ENCODE results near the gene PRKX. TPM values are rescaled to one million over a fixed set of nuclear protein-coding genes. Genes with fewer than 3 reads are reported as not detected.
"Not testable (repeated sequence)": the region's sequence is repeated elsewhere in the genome, so short reads cannot be mapped to it uniquely, and the experiment has no call there.

PRKX gene
- total and polyA plus RNA-seq, 4 experiments from 2014 or later = 63.0 to 73.9 (median 68.5) TPM

GRCh38 chrX:3663576-3664250 lies 49.7 kb downstream of the PRKX start:
- H3K27me3 ChIP-seq (ENCODE audit: insufficient read depth, low read length); H3K27ac ChIP-seq (ENCODE audit: low read depth, low read length); CTCF ChIA-PET (ENCODE audit: partially characterized antibody); H3K9me3 Mint-ChIP-seq; DNase-seq; H3K27me3 Mint-ChIP-seq; H3K9me3 ChIP-seq (ENCODE audit: control insufficient read depth in 1 of 2, low read length in 2 of 2); intact Hi-C loops (cut with micrococcal nuclease); H3K4me3 ChIP-seq (ENCODE audit: low read length in 2 of 2); H3K36me3 ChIP-seq (ENCODE audit: insufficient read depth, low read length); H3K4me3 Mint-ChIP-seq; H3K4me1 ChIP-seq (ENCODE audit: insufficient read depth, low read length); POLR2A ChIA-PET (ENCODE audit: partially characterized antibody): not testable (repeated sequence)
- Mint-ChIP-seq H3K27ac (peak overlapping the region in 4 of 7 donors; percentile 80 to 93 (median 84)), H3K4me1 (peaks cover 5 to 21% (median 12%) of the 10 kb centered on the region in 4 donors), H3K36me3 (peaks cover 23 to 48% of the 10 kb centered on the region in 2 donors)

GRCh38 chrX:3659761-3660160 lies 53.7 kb downstream of the PRKX start:
- Histone ChIP-seq H3K9me3 (ENCODE audit: control insufficient read depth in 1 of 2, low read length in 2 of 2) (no peaks in the 10 kb centered on the region), H3K4me3 (ENCODE audit: low read length in 2 of 2) (no peak overlapping the region), H3K27ac (ENCODE audit: low read depth, low read length) (no peak overlapping the region), H3K4me1 (ENCODE audit: insufficient read depth, low read length) (no peaks in the 10 kb centered on the region), H3K27me3 (ENCODE audit: insufficient read depth, low read length) (no peaks in the 10 kb centered on the region), H3K36me3 (ENCODE audit: insufficient read depth, low read length) (peaks cover 7% of the 10 kb centered on the region)
- Mint-ChIP-seq H3K27ac (peak overlapping the region in 3 of 7 donors; percentile 1 to 19 (median 4)), H3K9me3 (no peaks in the 10 kb centered on the region), H3K4me3 (no peak overlapping the region), H3K27me3 (no peaks in the 10 kb centered on the region), H3K36me3 (peaks cover 11 to 37% of the 10 kb centered on the region in 2 donors), H3K4me1 (peaks cover 4 to 18% (median 9%) of the 10 kb centered on the region in 4 donors)
- no peak for DNase-seq
- CTCF ChIA-PET (ENCODE audit: partially characterized antibody) = interaction anchor here (1.0 to 1.4 kb wide), 2 partner anchors 9 to 52 kb away, joined by 3 to 4 read pairs; no protein-coding TSS in a partner anchor
- POLR2A ChIA-PET (ENCODE audit: partially characterized antibody) = no interaction called here
- intact Hi-C loops (cut with micrococcal nuclease) = no loop called here

GRCh38 chrX:3655181-3655580 lies 58.3 kb downstream of the PRKX start:
- DNase-seq = no peak
- peaks cover 1 to 9% (median 5%) of the 10 kb centered on the region in 4 donors for H3K4me1 Mint-ChIP-seq
- H3K4me3 Mint-ChIP-seq = no peak overlapping the region
- no peak overlapping the region for H3K27ac Mint-ChIP-seq
- Histone ChIP-seq H3K9me3 (ENCODE audit: control insufficient read depth in 1 of 2, low read length in 2 of 2) (no peaks in the 10 kb centered on the region), H3K36me3 (ENCODE audit: insufficient read depth, low read length) (peaks cover 7% of the 10 kb centered on the region), H3K27ac (ENCODE audit: low read depth, low read length) (no peak overlapping the region), H3K27me3 (ENCODE audit: insufficient read depth, low read length) (no peaks in the 10 kb centered on the region), H3K4me1 (ENCODE audit: insufficient read depth, low read length) (no peaks in the 10 kb centered on the region), H3K4me3 (ENCODE audit: low read length in 2 of 2) (no peak overlapping the region)
- H3K27me3 Mint-ChIP-seq = no peaks in the 10 kb centered on the region
- peaks cover 8 to 31% of the 10 kb centered on the region in 2 donors for H3K36me3 Mint-ChIP-seq
- CTCF ChIA-PET (ENCODE audit: partially characterized antibody) = no interaction called here
- POLR2A ChIA-PET (ENCODE audit: partially characterized antibody) = no interaction called here
- intact Hi-C loops (cut with micrococcal nuclease) = no loop called here
- H3K9me3 Mint-ChIP-seq = no peaks in the 10 kb centered on the region

GRCh38 chrX:3653111-3653510 lies 60.3 kb downstream of the PRKX start:
- ChIA-PET CTCF (ENCODE audit: partially characterized antibody) (interaction anchor here (3.0 to 3.3 kb wide), 2 partner anchors 158 to 161 kb away, joined by 28 read pairs; no protein-coding TSS in a partner anchor), POLR2A (ENCODE audit: partially characterized antibody) (no interaction called here)
- H3K27me3 Mint-ChIP-seq = no peaks in the 10 kb centered on the region
- H3K4me1 Mint-ChIP-seq = peaks cover 0 to 9% (median 5%) of the 10 kb centered on the region in 4 donors
- H3K27ac Mint-ChIP-seq = no peak overlapping the region
- no peak for DNase-seq
- H3K27me3 ChIP-seq (ENCODE audit: insufficient read depth, low read length) = no peaks in the 10 kb centered on the region
- no peaks in the 10 kb centered on the region for H3K9me3 ChIP-seq (ENCODE audit: control insufficient read depth in 1 of 2, low read length in 2 of 2)
- H3K4me3 Mint-ChIP-seq = no peak overlapping the region
- H3K27ac ChIP-seq (ENCODE audit: low read depth, low read length) = no peak overlapping the region
- H3K36me3 Mint-ChIP-seq = peaks cover 9 to 21% of the 10 kb centered on the region in 2 donors
- intact Hi-C loops (cut with micrococcal nuclease) = no loop called here
- H3K4me1 ChIP-seq (ENCODE audit: insufficient read depth, low read length) = no peaks in the 10 kb centered on the region
- peaks cover 7% of the 10 kb centered on the region for H3K36me3 ChIP-seq (ENCODE audit: insufficient read depth, low read length)
- no peaks in the 10 kb centered on the region for H3K9me3 Mint-ChIP-seq
- no peak overlapping the region for H3K4me3 ChIP-seq (ENCODE audit: low read length in 2 of 2)

- Mint-ChIP-seq H3K27ac (peak overlapping the region in 2 of 7 donors; percentile 30 to 76), H3K9me3 (no peaks in the 10 kb centered on the region), H3K4me3 (no peak overlapping the region), H3K27me3 (no peaks in the 10 kb centered on the region), H3K36me3 (peaks cover 17 to 30% of the 10 kb centered on the region in 2 donors), H3K4me1 (peaks cover 0 to 9% (median 6%) of the 10 kb centered on the region in 4 donors)
- Histone ChIP-seq H3K27me3 (ENCODE audit: insufficient read depth, low read length) (no peaks in the 10 kb centered on the region), H3K9me3 (ENCODE audit: control insufficient read depth in 1 of 2, low read length in 2 of 2) (no peaks in the 10 kb centered on the region), H3K4me3 (ENCODE audit: low read length in 2 of 2) (no peak overlapping the region), H3K27ac (ENCODE audit: low read depth, low read length) (no peak overlapping the region), H3K4me1 (ENCODE audit: insufficient read depth, low read length) (no peaks in the 10 kb centered on the region), H3K36me3 (ENCODE audit: insufficient read depth, low read length) (peaks cover 10% of the 10 kb centered on the region)
- ChIA-PET CTCF (ENCODE audit: partially characterized antibody) (interaction anchor here (0.9 to 3.3 kb wide), 13 partner anchors 9 to 162 kb away, joined by 3 to 28 read pairs (median 4); partner anchors contain the start of gene PRKX), POLR2A (ENCODE audit: partially characterized antibody) (interaction anchor here (1.4 kb wide), 1 partner anchor 160 kb away, joined by 3 read pairs; no protein-coding TSS in a partner anchor)
- intact Hi-C loops (cut with micrococcal nuclease) = loop anchor here (1.0 to 2.0 kb wide), 3 partner anchors 62 to 161 kb away; partner anchors contain the start of gene PRKX
- DNase-seq = peak in 4 of 5 donors; percentile 28 to 40 (median 37)
These were observed 62.2 kb downstream of the PRKX start for GRCh38 chrX:3651277-3651676.

GRCh38 chrX:3648084-3648483 lies 65.4 kb downstream of the PRKX start:
- Histone ChIP-seq H3K27me3 (ENCODE audit: insufficient read depth, low read length) (no peaks in the 10 kb centered on the region), H3K36me3 (ENCODE audit: insufficient read depth, low read length) (peaks cover 4% of the 10 kb centered on the region), H3K4me1 (ENCODE audit: insufficient read depth, low read length) (no peaks in the 10 kb centered on the region), H3K9me3 (ENCODE audit: control insufficient read depth in 1 of 2, low read length in 2 of 2) (no peaks in the 10 kb centered on the region), H3K27ac (ENCODE audit: low read depth, low read length) (no peak overlapping the region), H3K4me3 (ENCODE audit: low read length in 2 of 2) (no peak overlapping the region)
- CTCF ChIA-PET (ENCODE audit: partially characterized antibody) = no interaction called here
- Mint-ChIP-seq H3K36me3 (peaks cover 41 to 54% of the 10 kb centered on the region in 2 donors), H3K4me1 (peaks cover 0 to 9% (median 6%) of the 10 kb centered on the region in 4 donors), H3K27ac (peak overlapping the region in 1 of 7 donors; percentile 21), H3K27me3 (no peaks in the 10 kb centered on the region), H3K9me3 (peaks cover 0 to 2% (median 0%) of the 10 kb centered on the region in 8 donors), H3K4me3 (no peak overlapping the region)
- intact Hi-C loops (cut with micrococcal nuclease) = no loop called here
- POLR2A ChIA-PET (ENCODE audit: partially characterized antibody) = no interaction called here
- DNase-seq = no peak

- Mint-ChIP-seq H3K4me1 (peaks cover 0 to 10% (median 6%) of the 10 kb centered on the region in 4 donors), H3K36me3 (peaks cover 38 to 39% of the 10 kb centered on the region in 2 donors), H3K27ac (peak overlapping the region in 2 of 7 donors; percentile 32 to 51)
- H3K27me3 ChIP-seq (ENCODE audit: insufficient read depth, low read length); H3K4me3 ChIP-seq (ENCODE audit: low read length in 2 of 2); POLR2A ChIA-PET (ENCODE audit: partially characterized antibody); H3K9me3 ChIP-seq (ENCODE audit: control insufficient read depth in 1 of 2, low read length in 2 of 2); CTCF ChIA-PET (ENCODE audit: partially characterized antibody); H3K27ac ChIP-seq (ENCODE audit: low read depth, low read length); H3K9me3 Mint-ChIP-seq; intact Hi-C loops (cut with micrococcal nuclease); DNase-seq; H3K4me3 Mint-ChIP-seq; H3K27me3 Mint-ChIP-seq; H3K36me3 ChIP-seq (ENCODE audit: insufficient read depth, low read length); H3K4me1 ChIP-seq (ENCODE audit: insufficient read depth, low read length): not testable (repeated sequence)
These were observed 73.4 kb downstream of the PRKX start for GRCh38 chrX:3639858-3640631.
